GM19035 (cell line): Measurements from ENCODE around the gene DRAM2.
"Not testable (repeated sequence)": the region's sequence is repeated elsewhere in the genome, so short reads cannot be mapped to it uniquely, and the experiment has no call there.

ENCODE experiments used
- ATAC-seq: cut with Tn5 transposase; IDR thresholded peaks from one replicate; pipeline ENCODE4 v1.9.1; 2021; ENCODE audit not compliant: unreplicated experiment

DRAM2 gene

GRCh38 chr1:111145542-111145941 is 5.6 kb upstream of the DRAM2 start:
- no peak for ATAC-seq

GRCh38 chr1:111142356-111142975 is 2.6 kb upstream of the DRAM2 start:
- ATAC-seq = no peak

GRCh38 chr1:111141245-111142220 is 1.6 kb upstream of the DRAM2 start:
- no peak for ATAC-seq

GRCh38 chr1:111140680-111140967 is 731 bp upstream of the DRAM2 start:
- no peak for ATAC-seq

- ATAC-seq = peak; percentile 37
These were observed 453 bp downstream of the DRAM2 start for GRCh38 chr1:111139324-111139955.

- no peak for ATAC-seq
These were observed 6.0 kb downstream of the DRAM2 start for GRCh38 chr1:111133866-111134265.

GRCh38 chr1:111131693-111132092 is 8.2 kb downstream of the DRAM2 start:
- no peak for ATAC-seq

- no peak for ATAC-seq
These were observed 10.5 kb downstream of the DRAM2 start for GRCh38 chr1:111129376-111129775.

- ATAC-seq = peak; percentile 83
These were observed 11.8 kb downstream of the DRAM2 start for GRCh38 chr1:111127923-111128643.

- ATAC-seq = no peak
These were observed 13.5 kb downstream of the DRAM2 start for GRCh38 chr1:111126354-111126753.

GRCh38 chr1:111116496-111116895 is 23.4 kb downstream of the DRAM2 start:
- ATAC-seq = no peak

- ATAC-seq = no peak
These were observed 29.5 kb downstream of the DRAM2 start for GRCh38 chr1:111110197-111110899.

GRCh38 chr1:111104981-111105380 is 34.9 kb downstream of the DRAM2 start:
- no peak for ATAC-seq

GRCh38 chr1:111101854-111102642 is 37.8 kb downstream of the DRAM2 start:
- ATAC-seq = no peak

GRCh38 chr1:111099289-111099688 is 40.6 kb downstream of the DRAM2 start:
- no peak for ATAC-seq

- ATAC-seq = no peak
These were observed 42.4 kb downstream of the DRAM2 start for GRCh38 chr1:111097356-111098099.

- ATAC-seq = not testable (repeated sequence)
These were observed 44.5 kb downstream of the DRAM2 start for GRCh38 chr1:111095421-111095820.

- no peak for ATAC-seq
These were observed 50.3 kb downstream of the DRAM2 start for GRCh38 chr1:111089638-111090037.

GRCh38 chr1:111085676-111086075 is 54.2 kb downstream of the DRAM2 start:
- ATAC-seq = no peak
